ENCODE measurements around the gene ANKS3. TPM values are rescaled to one million over a fixed set of nuclear protein-coding genes. Genes with fewer than 3 reads are reported as not detected.

Gene ANKS3
- total and polyA plus RNA-seq, 3 donors from 2014 or later: 18.6 to 40.6 (median 40.4) TPM

- intact Hi-C loops (cut with DNase I; ENCODE audit: low total_unique reads): no loop called here
- WGBS, 2 donors: 95 to 99% methylated on average over 7 to 8 of the region's 8 CpGs
Measured at GRCh38 chr16:4647644-4647980, 86.5 kb downstream of the ANKS3 start.

GRCh38 chr16:4646773-4647643, 87.1 kb downstream of the ANKS3 start:
- Histone ChIP-seq H3K27ac (no peak overlapping the region), H3K9me3 (no peaks in the 10 kb centered on the region), H3K27me3 (no peaks in the 10 kb centered on the region), H3K4me3 (no peak overlapping the region), H3K4me1 (no peaks in the 10 kb centered on the region), H3K36me3 (ENCODE audit: low read depth, missing control alignments) (no peaks in the 10 kb centered on the region)
- intact Hi-C loops (cut with DNase I; ENCODE audit: low total_unique reads): no loop called here
- no peak for DNase-seq
- TF ChIP-seq POLR2A (IDR thresholded peaks at IDR 0.05) (no peak), CTCF (IDR thresholded peaks at IDR 0.05) (no peak)
- WGBS, 2 donors: 96 to 97% methylated on average over 10 to 22 of the region's 22 CpGs

More at GRCh38 chr16:4647644-4647980, 86.5 kb downstream of the ANKS3 start:
- DNase-seq: no peak
- no peaks in the 10 kb centered on the region for H3K9me3 ChIP-seq
- no peaks in the 10 kb centered on the region for H3K27me3 ChIP-seq
- TF ChIP-seq CTCF (IDR thresholded peaks at IDR 0.05) (no peak), POLR2A (IDR thresholded peaks at IDR 0.05) (no peak)
- H3K36me3 ChIP-seq (ENCODE audit: low read depth, missing control alignments): no peaks in the 10 kb centered on the region
- H3K27ac ChIP-seq: no peak overlapping the region
- H3K4me1 ChIP-seq: no peaks in the 10 kb centered on the region
- no peak overlapping the region for H3K4me3 ChIP-seq

Small RNA genes within 50 kb of the gene (microRNA-seq; reads per million reads assigned to microRNA genes)
- 0 to 0.70 reads per million in 2 donors for gene MIR6769A (ENCODE audit: borderline number of aligned reads in 2 of 2, borderline replicate concordance in 1 of 2)

Small RNA genes within 50 kb of the gene (small RNA-seq; reads per million reads assigned to genes)
- gene MIR6769A (0 reads per million in 2 donors), gene RF00017 (0 reads per million in 2 donors)

Other genes starting within 250 kb of the ANKS3 start
- 10 to 100 TPM; 32.0 to 34.0 TPM for gene CDIP1, start 195.5 kb downstream of the ANKS3 start, total RNA-seq
- 34.7 TPM for gene CDIP1, start 195.5 kb downstream of the ANKS3 start, polyA plus RNA-seq (ENCODE audit: insufficient read depth, low read depth, low replicate concordance)
- gene C16orf96, start 177.9 kb downstream of the ANKS3 start, total RNA-seq: 10 to 100 TPM; 10.3 to 15.1 TPM
- gene C16orf96, start 177.9 kb downstream of the ANKS3 start, polyA plus RNA-seq (ENCODE audit: insufficient read depth, low read depth, low replicate concordance): 19.8 TPM
- 10 to 100 TPM; 15.9 to 25.0 TPM for gene UBALD1, start 119.4 kb downstream of the ANKS3 start, total RNA-seq
- gene UBALD1, start 119.4 kb downstream of the ANKS3 start, polyA plus RNA-seq (ENCODE audit: insufficient read depth, low read depth, low replicate concordance): 33.3 TPM
- gene MGRN1, start 109.4 kb downstream of the ANKS3 start, total RNA-seq: 10 to 100 TPM; 89.7 to 91.1 TPM
- 34.7 TPM for gene MGRN1, start 109.4 kb downstream of the ANKS3 start, polyA plus RNA-seq (ENCODE audit: insufficient read depth, low read depth, low replicate concordance)
- gene NUDT16L1, start 40.7 kb downstream of the ANKS3 start, total RNA-seq: 10 to 100 TPM; 33.6 to 48.6 TPM
- gene NUDT16L1, start 40.7 kb downstream of the ANKS3 start, polyA plus RNA-seq (ENCODE audit: insufficient read depth, low read depth, low replicate concordance): 34.3 TPM
- gene DNAAF8, start 266 bp upstream of the ANKS3 start, total RNA-seq: 10 to 100 TPM; 61.6 to 70.0 TPM
- 238 TPM for gene DNAAF8, start 266 bp upstream of the ANKS3 start, polyA plus RNA-seq (ENCODE audit: insufficient read depth, low read depth, low replicate concordance)
- 10 to 100 TPM; 24.3 to 24.9 TPM for gene ZNF500, start 32.9 kb upstream of the ANKS3 start, total RNA-seq
- 12.5 TPM for gene ZNF500, start 32.9 kb upstream of the ANKS3 start, polyA plus RNA-seq (ENCODE audit: insufficient read depth, low read depth, low replicate concordance)
- gene SEPTIN12, start 54.1 kb upstream of the ANKS3 start, total RNA-seq: 10 to 100 TPM; 61.0 to 68.1 TPM
- 310 TPM for gene SEPTIN12, start 54.1 kb upstream of the ANKS3 start, polyA plus RNA-seq (ENCODE audit: insufficient read depth, low read depth, low replicate concordance)
- 1 to 10 TPM; 6.1 to 9.8 TPM for gene SMIM22, start 61.1 kb upstream of the ANKS3 start, total RNA-seq
- 41.3 TPM for gene SMIM22, start 61.1 kb upstream of the ANKS3 start, polyA plus RNA-seq (ENCODE audit: insufficient read depth, low read depth, low replicate concordance)
- gene ROGDI, start 68.4 kb upstream of the ANKS3 start, total RNA-seq: 10 to 100 TPM; 30.0 to 37.0 TPM
- 27.3 TPM for gene ROGDI, start 68.4 kb upstream of the ANKS3 start, polyA plus RNA-seq (ENCODE audit: insufficient read depth, low read depth, low replicate concordance)
- gene GLYR1, start 113.0 kb upstream of the ANKS3 start, total RNA-seq: 10 to 100 TPM; 70.5 to 83.5 TPM
- 66.6 TPM for gene GLYR1, start 113.0 kb upstream of the ANKS3 start, polyA plus RNA-seq (ENCODE audit: insufficient read depth, low read depth, low replicate concordance)
- 100 to 1,000 TPM in 1 of 2 donors, 10 to 100 TPM in 1; 88.1 to 115 TPM for gene UBN1, start 113.2 kb upstream of the ANKS3 start, total RNA-seq
- gene UBN1, start 113.2 kb upstream of the ANKS3 start, polyA plus RNA-seq (ENCODE audit: insufficient read depth, low read depth, low replicate concordance): 98.2 TPM
- gene PPL, start 202.9 kb upstream of the ANKS3 start, total RNA-seq: 1 to 10 TPM; 5.4 to 6.1 TPM
- gene PPL, start 202.9 kb upstream of the ANKS3 start, polyA plus RNA-seq (ENCODE audit: insufficient read depth, low read depth, low replicate concordance): 6.8 TPM
- gene SEC14L5, start 224.1 kb upstream of the ANKS3 start, total RNA-seq: 1 to 10 TPM; 1.2 to 2.9 TPM
- 0.73 TPM for gene SEC14L5, start 224.1 kb upstream of the ANKS3 start, polyA plus RNA-seq (ENCODE audit: insufficient read depth, low read depth, low replicate concordance)